HepG2 (cell line): ENCODE results near the gene ADGRL3. TPM values are rescaled to one million over a fixed set of nuclear protein-coding genes. Genes with fewer than 3 reads are reported as not detected.

Source experiments
- ATAC-seq: fragments of 200-7000 bp; cut with Tn5 transposase; 3 replicates; pipeline ENCODE4 v1.9.1; 2020; ENCODE audit warnings: mild to moderate bottlenecking, moderate library complexity
- BruUV-seq: library from RNA; stranded (reverse); fragments of 400-500 nt; replicated peaks from 2 replicates; lab custom pipeline; 2021; lab: Mats Ljungman, UMichigan
- CTCF ChIA-PET: fragments of 300-600 bp; formaldehyde crosslinking; extraction: SDS; loops from one replicate; lab custom pipeline; 2021; ENCODE audit warnings: low total read pairs, inconsistent platforms, low intra/inter-chr PET ratio; lab: Yijun Ruan, JAX
- POLR2A ChIA-PET: fragments of 350-600 bp; sonication (Branson Sonifier 250); formaldehyde crosslinking; loops from one replicate; lab custom pipeline; 2020; ENCODE audit warnings: antibody characterized with exemption, inconsistent platforms; lab: Yijun Ruan, JAX
- DNase-seq: peaks from one replicate; pipeline ENCODE4 v3.0.0-alpha.2; 2015; ENCODE audit warnings: low spot score
- FAIRE-seq: peaks from 3 replicates; lab custom pipeline; 2011; peaks lifted over from hg19 to GRCh38; lab: Jason Lieb, UNC
- H2AFZ ChIP-seq: one replicate; pipeline ENCODE4 v1.6.1; 2011; ENCODE audit warnings: low read length, inconsistent platforms
- H3K27ac ChIP-seq: fragments of 300-600 bp; 3 replicates; pipeline ENCODE4 v1.8.0; 2011; ENCODE audit warnings: mixed run types, mild to moderate bottlenecking, mixed read lengths, low read length, inconsistent platforms; ENCODE audit not compliant: insufficient read depth; ENCODE audit errors: extremely low read length
- H3K27me3 ChIP-seq, 2 experiments: fragments of 200-600 bp in 1 of 2; 2 replicates in 1 of 2; 3 replicates in 1 of 2; pipeline versions ENCODE4 v1.6.0 to v1.8.0; 2011; ENCODE audit warnings: low read length in 2 of 2, mild to moderate bottlenecking in 2 of 2, moderate library complexity in 2 of 2, inconsistent platforms in 1 of 2; ENCODE audit not compliant: insufficient read depth in 2 of 2, control insufficient read depth in 1 of 2
- H3K36me3 ChIP-seq, 2 experiments: fragments of 200-600 bp in 1 of 2; replicated peaks in 1 of 2; 2 replicates in 1 of 2; 3 replicates in 1 of 2; pipeline versions ENCODE4 v1.5.1 to v1.8.0; 2011; ENCODE audit warnings: low read length in 2 of 2, inconsistent platforms in 1 of 2; ENCODE audit not compliant: insufficient read depth in 2 of 2, control insufficient read depth in 1 of 2
- H3K4me1 ChIP-seq: 2 replicates; pipeline ENCODE4 v1.5.1; 2012; ENCODE audit warnings: low read length, inconsistent platforms; ENCODE audit not compliant: insufficient read depth
- H3K4me2 ChIP-seq: 2 replicates; pipeline ENCODE4 v1.6.0; 2011; ENCODE audit warnings: low read depth, low read length, inconsistent platforms
- H3K4me3 ChIP-seq, 3 experiments: fragments of 200-600 bp in 1 of 3; sonication (generic), shearing (Covaris generic) in 1 of 3; replicated peaks in 1 of 3; 2 replicates each; pipeline ENCODE4 v1.5.1; 2011 to 2016; ENCODE audit warnings: low read length in 3 of 3, inconsistent platforms in 2 of 3, low read depth in 2 of 3, mild to moderate bottlenecking in 2 of 3, control low read depth in 1 of 3, mixed read lengths in 1 of 3; ENCODE audit not compliant: insufficient read depth in 1 of 3
- H3K79me2 ChIP-seq: one replicate; pipeline ENCODE4 v1.6.1; 2011; ENCODE audit warnings: low read length, inconsistent platforms; ENCODE audit not compliant: insufficient read depth
- H3K9ac ChIP-seq: 2 replicates; pipeline ENCODE4 v1.6.0; 2011; ENCODE audit warnings: mild to moderate bottlenecking, low read depth, low read length, inconsistent platforms; ENCODE audit not compliant: insufficient read depth
- H3K9me3 ChIP-seq: 2 replicates; pipeline ENCODE4 v1.5.1; 2012; ENCODE audit warnings: mild to moderate bottlenecking, low read length
- H4K20me1 ChIP-seq: 2 replicates; pipeline ENCODE4 v1.6.0; 2011; ENCODE audit warnings: inconsistent platforms, mild to moderate bottlenecking, low read length, moderate library complexity; ENCODE audit not compliant: insufficient read depth
- E2F2 ChIP-seq: sonication (generic); formaldehyde crosslinking; IDR thresholded peaks from 2 replicates; pipeline ENCODE4 v1.4.0; 2020; ENCODE audit warnings: missing genetic modification reagents, borderline replicate concordance
- GTF2F1 ChIP-seq: fragments of 150-350 bp; IDR thresholded peaks from 2 replicates; pipeline ENCODE4 v1.6.1; 2014; ENCODE audit warnings: low read length
- HES4 ChIP-seq: sonication (generic); formaldehyde crosslinking; IDR thresholded peaks from 2 replicates; pipeline ENCODE4 v1.9.0; 2021; ENCODE audit warnings: mild to moderate bottlenecking, missing genetic modification reagents, borderline replicate concordance
- IKZF5 ChIP-seq: IDR thresholded peaks from 2 replicates; pipeline ENCODE4 v1.6.1; 2018; ENCODE audit warnings: missing genetic modification reagents, mild to moderate bottlenecking, missing compliant biosample characterization
- KLF9 ChIP-seq: IDR thresholded peaks from 2 replicates; pipeline ENCODE4 v1.6.1; 2016; ENCODE audit warnings: low read depth
- NR2F6 ChIP-seq, 2 experiments: IDR thresholded peaks; 2 replicates each; pipeline ENCODE4 v1.6.1; 2016; ENCODE audit warnings: antibody characterized with exemption in 1 of 2, mild to moderate bottlenecking in 1 of 2
- TFDP1 ChIP-seq: IDR thresholded peaks from 2 replicates; pipeline ENCODE4 v1.6.1; 2016; ENCODE audit warnings: missing compliant biosample characterization, missing genetic modification reagents, borderline replicate concordance
- ZFP36L1 ChIP-seq: sonication (generic); formaldehyde crosslinking; IDR thresholded peaks from 2 replicates; pipeline ENCODE4 v1.8.0; 2022; ENCODE audit warnings: mild to moderate bottlenecking, missing genetic modification reagents, moderate library complexity
- ZNF468 ChIP-seq: sonication (generic); formaldehyde crosslinking; IDR thresholded peaks from 2 replicates; pipeline ENCODE4 v1.8.0; 2022; ENCODE audit warnings: mild to moderate bottlenecking, moderate library complexity, missing genetic modification reagents
- WGBS: methylation state at CpG from one replicate; pipeline ENCODE4 v1.1.6; 2017; ENCODE audit warnings: low lambda C conversion rate; 5-methylcytosine and 5-hydroxymethylcytosine counted together
- in situ Hi-C: cut with HindIII; loops from 2 replicates; pipeline ENCODE4 v1.10.0; 2017; ENCODE audit warnings: low pct_unique_long_range_greater_than_20kb; ENCODE audit not compliant: extremely low pct_ligation_motif_present
- intact Hi-C: fragments of 100-400 bp; cut with micrococcal nuclease; formaldehyde crosslinking; loops from one replicate; pipeline ENCODE4 v1.10.0; 2022; ENCODE audit not compliant: unreplicated experiment
- polyA plus RNA-seq, 8 experiments: library from polyadenylated mRNA; depleted of rRNA in 3 of 8; stranded (reverse) in 7 of 8; unstranded in 1 of 8; fragments of >200 nt; fragmentation: Illumina TruSeq in 4 of 8; extraction: Trizol in 4 of 8; gene quantifications; 2 replicates each; pipeline versions ENCODE4 v1.2.1 to v1.2.3, GENCODE V29; 2011 to 2016; ENCODE audit warnings: low read depth in 4 of 8, missing spikeins in 1 of 8, mixed read lengths in 1 of 8; ENCODE audit not compliant: insufficient read depth in 1 of 8
- total RNA-seq, 5 experiments: library from RNA; depleted of rRNA; stranded (reverse); fragments of >200 nt; fragmentation: Illumina TruSeq; extraction: Trizol; gene quantifications; 2 replicates each; pipeline ENCODE4 v1.2.3, GENCODE V29; 2016; ENCODE audit warnings: low read depth in 1 of 5

Gene ADGRL3
- total and polyA plus RNA-seq, 2 of the 13 experiments (the other 11 are each of a cell fraction or from before 2014, with no cell fraction given) = 0.04 to 0.05 TPM

- H3K4me2 ChIP-seq = no peak overlapping the region
- intact Hi-C loops (no loop called here), in situ Hi-C loops (no loop called here)
- no peak for ATAC-seq
- H3K9me3 ChIP-seq = no peaks in the 10 kb centered on the region
- POLR2A ChIA-PET = no interaction called here
- no peaks in the 10 kb centered on the region for H3K4me1 ChIP-seq
- 0% methylated on average over 1 of the region's 1 CpG for WGBS
- H3K4me3 ChIP-seq = no peak overlapping the region
- no peak overlapping the region for H3K27ac ChIP-seq
- no peak for TF ChIP-seq NR2F6 (IDR thresholded peaks at IDR 0.05)
- TF ChIP-seq NR2F6 (CRISPR knock-in tag; IDR thresholded peaks at IDR 0.05) = no peak
- no peak for TF ChIP-seq TFDP1
- no peak for TF ChIP-seq HES4 (CRISPR knock-in tag)
- no peak for TF ChIP-seq IKZF5 (CRISPR knock-in tag)
- no peak for TF ChIP-seq KLF9
- TF ChIP-seq GTF2F1 = no peak
- no peak for TF ChIP-seq E2F2 (CRISPR knock-in tag)
- no peak for TF ChIP-seq ZNF468 (CRISPR knock-in tag)
- no peak for TF ChIP-seq ZFP36L1 (CRISPR knock-in tag)
- no peak for FAIRE-seq
- no peaks in the 10 kb centered on the region for H3K36me3 ChIP-seq
- no peak overlapping the region for H3K9ac ChIP-seq
- H2AFZ ChIP-seq = no peak overlapping the region
- CTCF ChIA-PET = no interaction called here
- BruUV-seq = no TSS peak
- no peaks in the 10 kb centered on the region for H3K27me3 ChIP-seq
- DNase-seq = no peak
- H4K20me1 ChIP-seq = no peaks in the 10 kb centered on the region
- no peaks in the 10 kb centered on the region for H3K79me2 ChIP-seq
These were observed 197.0 kb downstream of the ADGRL3 start for GRCh38 chr4:61397174-61397573.
